GM18526 (cell line): ENCODE results near the gene SNX24.

Experiments used
- POLR2A ChIP-seq: IDR thresholded peaks from 3 replicates; pipeline ENCODE4 v1.6.1; 2011; ENCODE audit not compliant: insufficient read length; ENCODE audit errors: extremely low read depth

SNX24 gene

GRCh38 chr5:122897283-122897602, 51.8 kb downstream of the SNX24 start:
- no peak for TF ChIP-seq POLR2A

DNA sequence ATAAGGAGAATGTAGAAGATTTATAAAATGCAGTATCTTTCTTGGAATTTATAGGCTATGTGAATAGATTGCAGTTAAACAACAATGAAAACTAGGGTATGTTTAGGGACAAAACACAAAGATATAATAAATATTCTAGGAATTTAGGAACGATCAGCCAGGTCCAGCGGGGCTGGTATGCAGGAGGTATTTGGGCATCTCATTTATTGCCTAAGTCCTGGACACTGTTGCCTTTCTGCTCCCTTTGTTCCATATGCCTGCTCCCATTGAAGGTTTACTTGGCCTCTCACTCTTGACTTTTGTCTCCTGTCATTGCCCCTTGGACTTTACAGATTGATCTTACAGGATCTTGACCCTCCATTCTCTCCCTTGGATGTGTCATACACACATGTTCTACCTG, 55.9 kb downstream of the SNX24 start:
- no peak for TF ChIP-seq POLR2A

DNA sequence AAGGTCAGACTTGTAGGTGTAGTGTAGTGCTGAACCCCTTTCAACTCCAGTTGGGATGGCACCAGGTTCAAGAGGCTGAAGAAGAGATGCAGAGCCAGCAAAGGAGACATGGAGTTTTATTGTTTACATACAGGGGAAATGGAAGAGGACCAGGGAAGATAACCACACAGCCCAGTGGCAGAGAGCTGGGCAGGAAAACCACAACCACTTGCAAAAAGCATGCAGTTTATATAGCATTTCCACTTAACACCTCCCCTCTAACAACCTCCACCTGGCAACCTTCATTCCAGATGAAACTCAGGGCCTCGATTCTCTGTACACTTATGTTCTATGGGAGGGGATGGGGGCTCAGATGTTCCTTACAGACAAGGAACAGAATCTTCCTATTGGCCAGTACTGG, 56.9 kb downstream of the SNX24 start:
- TF ChIP-seq POLR2A: no peak

DNA sequence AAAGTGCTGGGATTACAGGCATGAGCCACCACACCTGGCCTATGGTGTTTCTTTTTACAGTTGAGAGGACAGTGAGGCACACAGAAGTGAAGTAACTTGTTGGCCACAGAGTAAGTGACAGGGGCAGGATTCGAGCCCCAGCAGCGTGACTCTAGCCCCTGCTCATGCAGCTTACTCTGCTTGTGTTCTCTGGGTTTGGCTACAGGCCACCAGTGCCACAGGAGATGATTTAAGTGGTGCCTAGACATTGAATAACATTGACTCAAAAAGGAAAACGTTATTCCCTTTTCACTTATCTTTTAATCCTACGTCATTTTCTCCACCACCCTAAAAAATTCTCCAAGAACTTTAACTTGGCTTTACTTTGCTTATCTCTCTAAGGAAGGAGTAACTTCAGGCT, 61.4 kb downstream of the SNX24 start:
- TF ChIP-seq POLR2A: no peak

DNA sequence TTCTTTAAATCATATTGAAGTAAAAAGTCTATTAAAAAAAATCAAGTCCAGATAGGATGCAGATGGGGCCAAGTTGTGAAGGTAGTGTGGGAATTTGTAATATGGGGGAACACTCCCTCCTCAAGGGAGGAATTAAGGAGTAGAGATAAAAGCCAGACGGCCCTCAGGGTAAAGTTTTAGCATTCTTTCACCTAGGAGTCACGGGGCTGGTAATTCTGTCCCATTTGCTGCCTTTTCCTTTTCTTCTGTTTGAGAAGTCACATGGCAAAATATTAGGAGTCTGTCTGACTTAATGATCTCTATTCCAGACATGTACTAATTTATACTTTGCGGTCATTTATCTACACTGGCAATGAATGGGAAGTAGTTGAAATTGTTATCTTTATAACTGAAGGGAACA, 61.9 kb downstream of the SNX24 start:
- no peak for TF ChIP-seq POLR2A

DNA sequence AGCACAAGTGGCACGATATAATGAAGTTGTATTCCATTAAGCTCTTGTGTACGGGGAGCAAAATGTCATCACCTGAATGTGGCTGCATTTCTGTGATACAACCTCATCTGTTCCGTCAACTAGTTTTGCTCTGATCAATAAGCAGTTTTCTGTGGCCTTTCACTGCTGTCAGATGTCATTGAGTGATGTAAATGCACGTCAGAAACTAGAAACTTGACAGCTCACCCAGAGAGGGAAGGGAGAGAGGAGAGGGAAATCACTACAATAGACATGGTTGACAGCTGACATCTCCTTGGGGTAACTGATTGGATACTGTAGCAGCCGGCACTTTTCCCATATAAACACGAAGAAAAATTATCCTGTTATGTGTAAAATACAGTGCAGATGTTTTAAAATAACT, 62.7 kb downstream of the SNX24 start:
- TF ChIP-seq POLR2A: no peak

- no peak for TF ChIP-seq POLR2A
These were observed 63.2 kb downstream of the SNX24 start for GRCh38 chr5:122908662-122909061.

- no peak for TF ChIP-seq POLR2A
These were observed 64.2 kb downstream of the SNX24 start for GRCh38 chr5:122909470-122910100.

GRCh38 chr5:122915717-122916461, 70.5 kb downstream of the SNX24 start:
- TF ChIP-seq POLR2A: no peak

DNA sequence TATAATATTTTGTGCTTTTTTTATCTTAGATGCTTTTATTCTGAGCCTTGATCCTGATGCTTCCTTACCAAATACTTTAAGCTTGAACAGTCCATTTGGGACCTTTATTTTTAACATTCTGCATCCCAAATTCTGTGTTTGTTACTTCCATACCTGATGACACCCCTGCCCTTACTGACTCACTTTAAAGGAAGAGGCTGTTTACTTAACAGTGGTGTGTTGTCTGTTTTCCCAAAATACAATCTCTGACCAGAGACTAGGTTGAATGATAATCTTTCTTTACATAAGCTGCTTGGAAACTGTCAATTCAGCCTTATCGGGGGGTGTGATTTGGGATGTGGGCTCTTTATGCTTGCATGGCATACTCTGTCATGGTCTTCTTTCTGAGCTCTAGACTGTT, 71.1 kb downstream of the SNX24 start:
- no peak for TF ChIP-seq POLR2A

DNA sequence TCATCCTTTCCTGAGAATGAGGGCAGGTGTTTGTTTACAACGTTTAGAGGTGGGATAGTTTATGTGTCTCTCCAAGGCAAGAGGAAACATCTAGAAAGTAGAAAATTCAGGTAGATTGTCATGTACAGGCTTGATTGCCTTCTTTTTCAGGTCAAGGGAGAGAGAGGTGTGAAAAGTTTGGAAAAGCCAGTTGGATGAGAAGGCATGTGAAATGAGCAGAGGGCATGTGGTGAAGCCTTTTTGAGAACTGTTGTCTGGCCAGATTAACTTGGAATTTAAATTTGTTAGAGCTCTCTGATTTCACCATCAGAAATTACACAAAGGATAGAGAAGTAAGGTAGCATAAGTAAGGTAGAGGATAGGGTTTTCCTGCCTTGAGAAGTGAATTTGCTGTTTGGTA, 74.6 kb downstream of the SNX24 start:
- TF ChIP-seq POLR2A: no peak

DNA sequence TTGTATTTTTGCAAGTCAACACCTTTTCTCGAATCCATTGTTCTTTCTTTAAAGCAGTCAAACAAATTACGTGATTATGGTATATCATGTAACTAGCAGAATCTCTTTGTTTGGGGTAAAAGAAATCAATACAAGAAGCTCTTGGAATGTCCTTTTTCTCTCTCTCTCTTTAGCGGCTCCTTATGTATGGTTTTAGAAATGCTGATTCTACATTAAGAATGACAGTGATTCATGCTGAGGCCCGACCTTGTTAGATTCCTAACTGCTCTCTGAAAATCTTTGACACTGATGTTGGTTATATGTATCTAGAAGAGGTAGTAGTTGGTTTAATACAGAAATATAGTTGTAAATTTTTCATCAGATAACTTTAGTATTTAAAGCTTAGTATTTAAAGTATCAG, 76.4 kb downstream of the SNX24 start:
- no peak for TF ChIP-seq POLR2A

DNA sequence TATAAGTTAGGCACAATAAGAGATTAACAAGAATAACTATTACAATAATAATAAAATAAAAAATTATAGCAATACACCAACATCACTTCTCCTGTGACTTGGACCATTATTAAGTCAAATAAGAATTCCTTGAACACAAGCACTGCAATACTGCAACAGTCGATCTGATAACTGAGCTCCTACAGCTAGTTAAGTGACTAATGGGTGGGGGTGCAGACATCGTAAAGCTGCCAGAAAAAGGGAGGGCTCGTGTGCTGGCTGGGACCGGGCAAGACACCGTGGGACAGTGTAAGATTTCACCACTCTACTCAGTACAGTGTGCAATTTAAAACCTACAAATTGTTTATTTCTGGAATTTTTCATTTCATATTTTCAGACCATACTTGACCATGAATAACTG, 78.8 kb downstream of the SNX24 start:
- TF ChIP-seq POLR2A: no peak

DNA sequence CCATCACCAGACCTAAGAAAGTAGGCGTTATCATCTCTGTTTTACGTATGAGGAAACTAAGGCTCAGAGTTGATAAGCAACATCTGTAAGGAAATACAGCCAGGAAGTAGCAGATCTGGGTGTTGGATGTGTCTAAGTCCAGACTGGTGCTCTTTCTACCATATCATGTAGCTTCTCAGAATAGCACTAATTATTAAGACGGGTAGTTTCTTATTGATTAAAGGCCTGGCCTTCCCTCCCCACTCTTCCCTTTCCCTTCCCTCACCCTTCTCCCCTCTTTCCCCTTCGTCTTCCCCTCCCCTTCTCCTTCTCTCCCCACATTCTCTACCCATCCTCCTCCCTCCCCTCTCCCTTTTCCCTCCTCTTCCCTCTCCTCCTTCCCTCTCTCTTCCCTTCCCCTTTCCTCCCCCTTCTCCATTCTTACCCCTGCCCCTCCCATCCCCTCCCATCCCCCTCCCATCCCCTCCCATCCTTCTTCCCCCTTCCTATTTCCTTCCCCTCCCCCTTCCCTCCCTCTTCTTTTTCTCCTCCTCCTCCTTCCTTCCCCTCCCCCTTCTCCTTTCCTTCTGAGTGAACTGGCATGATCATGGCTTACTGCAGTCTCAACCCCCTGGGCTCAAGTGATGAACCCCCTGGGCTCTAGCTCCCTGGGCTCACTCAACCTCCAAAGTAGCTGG, 79.4 kb downstream of the SNX24 start:
- TF ChIP-seq POLR2A: no peak

- no peak for TF ChIP-seq POLR2A
These were observed 83.6 kb downstream of the SNX24 start for GRCh38 chr5:122929001-122929400.

GRCh38 chr5:122929980-122930379, 84.6 kb downstream of the SNX24 start:
- no peak for TF ChIP-seq POLR2A
